B cell (primary cell): ENCODE results near the gene DFFA. TPM values are rescaled to one million over a fixed set of nuclear protein-coding genes. Genes with fewer than 3 reads are reported as not detected.
A peak's percentile ranks its signal among the peaks of the same experiment; 100 is the strongest.

Experiments used
- ATAC-seq: fragments of 200-7000 bp; cut with Tn5 transposase; one replicate; pipeline ENCODE4 v1.10.0; 2021; ENCODE audit warnings: low read depth, mild to moderate bottlenecking, moderate number of reproducible peaks, moderate library complexity
- CTCF ChIA-PET: fragments of 350-600 bp; sonication (Branson Sonifier 250); formaldehyde crosslinking; loops from one replicate; lab custom pipeline; 2021; ENCODE audit warnings: antibody characterized with exemption, inconsistent platforms; lab: Charles Lee
- POLR2A ChIA-PET: fragments of 350-600 bp; sonication (Branson Sonifier 250); formaldehyde crosslinking; loops from one replicate; lab custom pipeline; 2021; ENCODE audit warnings: antibody characterized with exemption; lab: Charles Lee
- DNase-seq: peaks from one replicate; pipeline ENCODE4 v3.0.0; 2013
- H2AFZ ChIP-seq: 2 replicates; pipeline ENCODE4 v1.6.1; 2012; ENCODE audit warnings: mild to moderate bottlenecking, low read depth, low read length; ENCODE audit not compliant: insufficient read depth, poor library complexity, severe bottlenecking
- H3K27ac ChIP-seq, 2 donors: 1 replicate in 1 of 2; 2 replicates in 1 of 2; pipeline ENCODE4 v1.5.1; 2012 to 2013; ENCODE audit warnings: low read length in 2 of 2, mild to moderate bottlenecking in 2 of 2, moderate library complexity in 1 of 2
- H3K27me3 ChIP-seq, 4 experiments: fragments of 200-600 bp in 1 of 4; sonication (generic) in 1 of 4; replicated peaks in 1 of 4; 1 replicate in 2 of 4; 2 replicates in 2 of 4; pipeline versions ENCODE4 v1.6.1 to v1.7.0; 2013 to 2016; ENCODE audit warnings: low read length in 3 of 4, mild to moderate bottlenecking in 2 of 4, mixed read lengths in 1 of 4, moderate library complexity in 1 of 4; ENCODE audit not compliant: insufficient read depth in 4 of 4, control insufficient read depth in 3 of 4; ENCODE audit errors: control extremely low read depth in 1 of 4
- H3K36me3 ChIP-seq, 2 experiments: replicated peaks in 1 of 2; 1 replicate in 1 of 2; 2 replicates in 1 of 2; pipeline versions ENCODE4 v1.6.1 to v1.7.1; 2013; ENCODE audit warnings: low read length in 1 of 2; ENCODE audit not compliant: insufficient read depth in 2 of 2, control insufficient read depth in 1 of 2; ENCODE audit errors: control extremely low read depth in 1 of 2, extremely low read depth in 1 of 2
- H3K4me1 ChIP-seq, 2 donors: fragments of 200-600 bp in 1 of 2; sonication (generic) in 1 of 2; 1 replicate in 1 of 2; 2 replicates in 1 of 2; pipeline versions ENCODE4 v1.5.1 to v1.6.1; 2013 to 2017; ENCODE audit warnings: low read length in 2 of 2; ENCODE audit not compliant: control insufficient read depth in 2 of 2, insufficient read depth in 2 of 2
- H3K4me2 ChIP-seq: replicated peaks from 2 replicates; pipeline ENCODE3; 2012; ENCODE audit warnings: mild to moderate bottlenecking, low read depth, low read length; ENCODE audit not compliant: poor library complexity, severe bottlenecking
- H3K4me3 ChIP-seq, 5 experiments: fragments of 200-600 bp in 1 of 5; sonication (generic) in 1 of 5; 1 replicate in 3 of 5; 2 replicates in 2 of 5; pipeline versions ENCODE4 v1.5.1 to v1.7.0; 2011 to 2016; ENCODE audit warnings: low read length in 4 of 5, mild to moderate bottlenecking in 4 of 5, low read depth in 2 of 5, control low read depth in 1 of 5, moderate library complexity in 1 of 5; ENCODE audit not compliant: insufficient read depth in 1 of 5; ENCODE audit errors: control extremely low read depth in 1 of 5, extremely low read depth in 1 of 5
- H3K79me2 ChIP-seq: fragments of 200-600 bp; sonication (generic); one replicate; pipeline ENCODE4 v1.6.0; 2016; ENCODE audit warnings: low read length; ENCODE audit not compliant: control insufficient read depth, insufficient read depth
- H3K9ac ChIP-seq: fragments of 200-600 bp; sonication (generic); 2 replicates; pipeline ENCODE4 v1.6.1; 2017; ENCODE audit warnings: mild to moderate bottlenecking, low read length, moderate library complexity
- H3K9me3 ChIP-seq, 3 donors: one replicate each; pipeline versions ENCODE4 v1.6.1 to v1.7.1; 2013; ENCODE audit warnings: low read length in 2 of 3; ENCODE audit not compliant: control insufficient read depth in 2 of 3, insufficient read depth in 1 of 3; ENCODE audit errors: control extremely low read depth in 1 of 3
- H4K20me1 ChIP-seq: 2 replicates; pipeline ENCODE4 v1.6.0; 2012; ENCODE audit warnings: mild to moderate bottlenecking, low read length; ENCODE audit not compliant: insufficient read depth, control insufficient read depth, poor library complexity, severe bottlenecking
- H3K27ac Mint-ChIP-seq: one replicate; pipeline ENCODE4 v1.8.0; 2021; ENCODE audit warnings: mixed read lengths
- H3K27me3 Mint-ChIP-seq: one replicate; pipeline ENCODE4 v1.8.0; 2021; ENCODE audit warnings: mixed read lengths
- H3K4me1 Mint-ChIP-seq: one replicate; pipeline ENCODE4 v1.8.0; 2021; ENCODE audit warnings: mixed read lengths
- H3K4me3 Mint-ChIP-seq: one replicate; pipeline ENCODE4 v1.8.0; 2021; ENCODE audit warnings: mixed read lengths
- H3K9me3 Mint-ChIP-seq: one replicate; pipeline ENCODE4 v1.8.0; 2022; ENCODE audit warnings: mixed read lengths; ENCODE audit not compliant: insufficient read depth
- CTCF ChIP-seq: fragments of 200-600 bp; IDR thresholded peaks from one replicate; pipeline ENCODE4 v1.8.0; 2022; ENCODE audit warnings: antibody characterized with exemption, mild to moderate bottlenecking
- EZH2 ChIP-seq: IDR thresholded peaks from 2 replicates; pipeline ENCODE4 v1.6.1; 2012; ENCODE audit warnings: borderline replicate concordance, low read depth, mild to moderate bottlenecking, moderate library complexity, low read length; ENCODE audit not compliant: insufficient read depth, poor library complexity, severe bottlenecking
- WGBS: methylation state at CpG from one replicate; pipeline ENCODE4 v1.1.5; 2013; ENCODE audit warnings: missing lambda C conversion rate; ENCODE audit not compliant: insufficient coverage; 5-methylcytosine and 5-hydroxymethylcytosine counted together
- intact Hi-C: fragments of 100-400 bp; cut with micrococcal nuclease; formaldehyde crosslinking; loops from one replicate; pipeline ENCODE4 v1.10.0; 2022
- polyA plus RNA-seq: library from polyadenylated mRNA; depleted of rRNA; stranded (reverse); fragments of >200 nt; gene quantifications from 2 replicates; pipeline ENCODE4 v1.2.3, GENCODE V29; 2012
- total RNA-seq, 2 donors: library from RNA; stranded (reverse); fragments of 120-200 nt in 1 of 2; gene quantifications; 1 replicate in 1 of 2; 2 replicates in 1 of 2; pipeline versions ENCODE4 v1.2.3 to v1.2.4, GENCODE V29; 2013 to 2022

DFFA gene
- total and polyA plus RNA-seq, 2 donors (not counting 1 experiment from before 2014, with no cell fraction given): 12.0 to 30.7 TPM

- CTCF ChIA-PET: interaction anchor here (0.9 to 3.3 kb wide), 9 partner anchors 32 to 563 kb away, joined by 3 to 51 read pairs (median 5); partner anchors contain the start of genes KIF1B, PGD and UBE4B
- WGBS: 24% methylated on average over 28 of the region's 30 CpGs
- TF ChIP-seq CTCF: no peak
- no peak for TF ChIP-seq EZH2
- peaks cover 30% of the 10 kb centered on the region for H3K4me1 Mint-ChIP-seq
- peaks cover 11 to 30% of the 10 kb centered on the region in 2 donors for H3K4me1 ChIP-seq
- DNase-seq (no peak), ATAC-seq (no peak)
- H3K36me3 ChIP-seq: no peaks in the 10 kb centered on the region
- peak overlapping the region; percentile 82 to 95 for H3K27ac ChIP-seq
- H3K4me3 Mint-ChIP-seq: peak overlapping the region; percentile 96
- H3K79me2 ChIP-seq: peaks cover 10% of the 10 kb centered on the region
- H3K27me3 ChIP-seq: no peaks in the 10 kb centered on the region
- no peaks in the 10 kb centered on the region for H3K27me3 Mint-ChIP-seq
- H3K9ac ChIP-seq: peak overlapping the region; percentile 97
- no peaks in the 10 kb centered on the region for H4K20me1 ChIP-seq
- intact Hi-C loops: no loop called here
- H3K27ac Mint-ChIP-seq: peak overlapping the region; percentile 99
- H3K9me3 ChIP-seq: peaks cover 0 to 3% (median 0%) of the 10 kb centered on the region in 3 donors
- peak overlapping the region in 4 of 5 experiments; percentile 69 to 98 (median 90) for H3K4me3 ChIP-seq
- H3K4me2 ChIP-seq: peak overlapping the region; percentile 99
- POLR2A ChIA-PET: interaction anchor here (1.5 to 2.2 kb wide), 2 partner anchors 221 to 398 kb away, joined by 3 to 7 read pairs; partner anchors contain the start of genes KIF1B and UBE4B
- peak overlapping the region; percentile 95 for H2AFZ ChIP-seq
- H3K9me3 Mint-ChIP-seq: no peaks in the 10 kb centered on the region
Observed at GRCh38 chr1:10431070-10431730, 41.1 kb downstream of the DFFA start.
